Activated T-cell treated with anti-CD3 and anti-CD28 coated beads, Interleukin-2, amount 50 U/mL, for 72 hours (primary cell): ENCODE results near the gene IRX4. TPM values are rescaled to one million over a fixed set of nuclear protein-coding genes. Genes with fewer than 3 reads are reported as not detected.
"Not testable (repeated sequence)": the region's sequence is repeated elsewhere in the genome, so short reads cannot be mapped to it uniquely, and the experiment has no call there.

ENCODE experiments used
- ATAC-seq, 2 donors: fragments of 150-1000 bp; cut with Tn5 transposase; replicated peaks in 1 of 2; 2 replicates each; pipeline ENCODE4 v1.10.0; 2021; ENCODE audit warnings: moderate library complexity in 2 of 2, mild to moderate bottlenecking in 1 of 2
- DNase-seq, 2 donors: peaks; one replicate each; pipeline ENCODE4 v3.0.0; 2021 to 2022; ENCODE audit warnings: mixed read lengths in 1 of 2
- H3K27ac Mint-ChIP-seq: one replicate; pipeline ENCODE4 v1.8.0; 2022; ENCODE audit warnings: mild to moderate bottlenecking, moderate library complexity, mixed read lengths
- H3K27me3 Mint-ChIP-seq: one replicate; pipeline ENCODE4 v1.8.0; 2022; ENCODE audit warnings: low read depth, mixed read lengths
- H3K36me3 Mint-ChIP-seq, 2 donors: one replicate each; pipeline ENCODE4 v1.8.0; 2022; ENCODE audit warnings: mixed read lengths in 2 of 2, mild to moderate bottlenecking in 1 of 2; ENCODE audit not compliant: insufficient read depth in 2 of 2
- H3K4me1 Mint-ChIP-seq: one replicate; pipeline ENCODE4 v1.8.0; 2022; ENCODE audit warnings: low read depth, mixed read lengths
- H3K4me3 Mint-ChIP-seq, 2 donors: one replicate each; pipeline ENCODE4 v1.8.0; 2022; ENCODE audit warnings: mild to moderate bottlenecking in 2 of 2, mixed read lengths in 2 of 2, moderate library complexity in 2 of 2
- H3K9me3 Mint-ChIP-seq, 2 donors: one replicate each; pipeline ENCODE4 v1.8.0; 2022; ENCODE audit warnings: mixed read lengths in 2 of 2
- total RNA-seq, 2 donors: library from RNA; stranded (reverse); gene quantifications; one replicate each; pipeline ENCODE4 v1.2.3, GENCODE V29; 2022

Gene IRX4
- total RNA-seq, 2 donors from 2014 or later, result not detected

DNA sequence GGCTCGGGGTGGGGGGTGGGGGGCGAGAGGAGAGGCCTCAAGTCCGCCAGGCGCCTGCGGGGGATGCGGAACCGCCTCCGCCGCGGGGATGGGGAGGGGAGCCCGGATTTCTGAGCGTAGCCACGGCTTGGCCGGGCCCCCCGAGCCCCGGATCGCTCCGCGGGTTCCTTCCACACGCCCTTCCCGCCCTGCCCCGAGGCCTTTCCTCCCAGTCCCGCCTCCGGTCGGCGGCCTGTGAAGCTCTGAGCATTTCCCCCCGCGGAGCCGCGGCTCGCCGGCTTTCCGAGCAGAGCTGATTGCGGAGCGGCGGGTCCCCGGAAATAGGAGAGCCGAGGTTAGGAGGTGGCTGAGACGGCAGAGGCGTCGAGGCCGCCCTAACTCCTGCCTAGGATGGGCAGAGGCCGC lies 6.1 kb downstream of the IRX4 start:
- ATAC-seq (peak in 1 of 2 donors; percentile 36), DNase-seq (peak in 1 of 2 donors; percentile 30)
- Mint-ChIP-seq H3K9me3 (no peaks in the 10 kb centered on the region), H3K4me3 (no peak overlapping the region), H3K27me3 (peaks cover 74% of the 10 kb centered on the region), H3K4me1 (peaks cover 11% of the 10 kb centered on the region), H3K27ac (no peak overlapping the region), H3K36me3 (peaks cover 0 to 3% of the 10 kb centered on the region in 2 donors)

DNA sequence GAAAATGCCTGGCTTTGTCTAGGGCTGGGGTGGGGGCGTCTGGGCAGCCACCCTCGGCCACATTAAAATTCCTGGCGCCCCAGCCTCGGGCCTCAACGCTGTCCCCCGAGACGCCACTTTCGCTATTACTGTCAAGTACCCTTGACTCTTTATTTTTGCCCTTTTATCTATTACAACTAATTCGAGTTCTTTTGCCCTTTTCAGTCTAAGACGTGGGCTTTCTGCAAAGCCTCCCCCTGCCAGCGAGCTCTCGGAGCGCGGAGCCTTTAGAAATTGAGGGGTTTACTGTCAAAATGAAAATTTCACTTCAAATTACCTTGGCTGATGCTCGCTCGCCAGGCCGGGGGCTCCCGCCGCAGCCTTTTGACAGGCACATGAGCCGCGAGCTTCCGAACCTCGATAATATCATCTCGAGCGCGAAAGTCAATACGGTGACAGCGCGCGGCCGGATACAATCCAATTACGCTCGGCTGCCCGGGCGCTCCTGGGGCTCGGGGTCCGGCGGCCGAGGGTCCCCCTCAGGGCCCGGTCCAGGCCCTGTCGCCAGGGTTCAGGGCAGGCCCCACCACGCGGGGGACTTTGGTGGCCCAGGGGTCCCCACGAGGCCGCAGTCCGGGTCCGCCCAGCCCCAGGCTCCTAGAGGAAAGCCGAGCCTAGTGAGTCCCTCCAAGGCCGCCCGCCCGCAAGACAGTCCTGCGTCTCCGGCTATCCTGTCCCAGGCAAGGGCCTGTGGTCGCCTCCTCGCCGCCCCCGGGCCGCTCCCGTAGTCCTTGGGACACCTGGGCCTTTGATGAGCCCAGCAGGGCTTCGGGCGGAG lies 6.7 kb downstream of the IRX4 start:
- peaks cover 69% of the 10 kb centered on the region for H3K27me3 Mint-ChIP-seq
- H3K4me3 Mint-ChIP-seq, result peak overlapping the region; percentile 29 to 65
- H3K4me1 Mint-ChIP-seq, result peaks cover 11% of the 10 kb centered on the region
- ATAC-seq (no peak), DNase-seq (no peak)
- no peak overlapping the region for H3K27ac Mint-ChIP-seq
- no peaks in the 10 kb centered on the region for H3K9me3 Mint-ChIP-seq
- peaks cover 0 to 3% of the 10 kb centered on the region in 2 donors for H3K36me3 Mint-ChIP-seq

DNA sequence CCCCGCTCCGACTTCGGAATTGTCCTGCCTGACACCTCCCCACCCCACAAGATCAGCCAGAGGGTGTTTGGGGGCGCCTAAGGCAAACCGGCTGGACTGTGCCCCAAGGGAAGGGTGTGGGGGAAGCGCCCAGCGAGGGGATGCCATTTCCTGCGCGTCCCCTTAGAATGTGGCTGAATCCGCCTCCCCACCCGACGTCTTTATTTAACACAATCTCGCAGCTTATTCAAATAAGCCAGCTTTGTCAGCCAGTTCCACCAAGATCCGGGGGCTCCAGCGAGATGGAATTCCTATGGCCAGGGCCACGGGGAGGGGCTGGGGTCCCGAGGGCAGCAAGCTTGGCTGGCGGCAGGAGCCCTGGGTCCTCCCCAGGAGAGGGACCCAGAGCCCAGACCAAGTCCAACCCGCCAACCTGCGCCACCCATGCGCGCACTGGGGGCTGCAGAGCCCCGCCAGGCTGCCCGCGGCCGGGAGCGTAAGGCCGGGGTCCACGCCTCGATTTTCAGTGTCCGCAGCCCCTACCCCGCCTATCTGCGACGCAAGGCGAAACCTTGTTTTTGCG lies 7.4 kb downstream of the IRX4 start:
- no peaks in the 10 kb centered on the region for H3K9me3 Mint-ChIP-seq
- H3K27me3 Mint-ChIP-seq, result peaks cover 62% of the 10 kb centered on the region

DNA sequence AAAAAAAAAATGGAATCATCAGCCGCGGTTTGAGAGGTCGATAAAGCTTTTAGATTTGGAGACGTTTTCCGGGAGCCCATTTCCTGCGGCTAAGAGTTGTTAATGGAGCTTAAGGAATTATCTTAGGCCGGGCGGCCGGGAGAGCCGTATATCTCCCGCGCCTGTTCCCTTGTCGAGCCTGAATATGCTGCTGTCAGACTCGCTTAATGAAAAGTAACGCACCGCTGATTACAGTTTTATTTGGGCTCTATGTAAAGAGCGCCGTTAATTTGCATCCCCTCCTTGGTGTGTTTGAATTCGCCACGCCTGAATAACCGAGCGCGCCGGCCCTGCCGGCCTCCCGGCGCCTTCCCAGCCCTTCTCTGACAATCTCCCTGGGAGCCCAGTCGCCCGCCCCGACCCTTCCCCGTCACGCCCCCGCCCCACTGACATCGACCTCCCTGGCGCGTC lies 7.9 kb downstream of the IRX4 start:
- no peak for ATAC-seq
- no peak overlapping the region for H3K27ac Mint-ChIP-seq
- H3K36me3 Mint-ChIP-seq, result peaks cover 0 to 3% of the 10 kb centered on the region in 2 donors
- H3K9me3 Mint-ChIP-seq, result no peaks in the 10 kb centered on the region
- peaks cover 11% of the 10 kb centered on the region for H3K4me1 Mint-ChIP-seq
- no peak for DNase-seq
- H3K4me3 Mint-ChIP-seq, result no peak overlapping the region
- peaks cover 56% of the 10 kb centered on the region for H3K27me3 Mint-ChIP-seq

More for the DNA sequence above, 7.4 kb downstream of the IRX4 start:
- Mint-ChIP-seq H3K4me3 (no peak overlapping the region), H3K36me3 (peaks cover 0 to 3% of the 10 kb centered on the region in 2 donors), H3K4me1 (peaks cover 11% of the 10 kb centered on the region), H3K27ac (no peak overlapping the region)
- ATAC-seq (no peak), DNase-seq (no peak)

DNA sequence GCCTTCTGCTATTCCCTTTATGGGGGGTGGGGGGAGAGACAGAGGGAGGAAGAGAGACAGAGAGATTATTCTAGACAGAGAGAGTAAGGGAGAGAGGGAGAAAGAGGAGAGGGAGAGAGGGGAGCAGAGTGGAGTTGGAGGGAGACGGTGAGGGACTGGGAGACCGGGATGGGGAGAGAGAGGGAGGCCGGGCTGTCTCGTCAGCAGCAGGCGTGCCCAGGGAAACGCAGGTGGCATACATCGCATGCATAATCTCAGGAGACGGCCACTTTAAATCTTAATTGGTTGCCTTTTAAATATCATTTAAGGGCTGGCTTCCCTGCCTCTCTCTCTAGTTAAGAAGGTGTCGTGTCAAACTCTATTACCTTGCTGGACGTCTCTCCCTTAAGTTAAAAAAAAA lies 8.4 kb downstream of the IRX4 start:
- no peaks in the 10 kb centered on the region for H3K36me3 Mint-ChIP-seq
- H3K9me3 Mint-ChIP-seq, result no peaks in the 10 kb centered on the region
- no peak for ATAC-seq
- no peak overlapping the region for H3K27ac Mint-ChIP-seq
- peaks cover 52% of the 10 kb centered on the region for H3K27me3 Mint-ChIP-seq
- peaks cover 7% of the 10 kb centered on the region for H3K4me1 Mint-ChIP-seq
- H3K4me3 Mint-ChIP-seq, result no peak overlapping the region
- no peak for DNase-seq

DNA sequence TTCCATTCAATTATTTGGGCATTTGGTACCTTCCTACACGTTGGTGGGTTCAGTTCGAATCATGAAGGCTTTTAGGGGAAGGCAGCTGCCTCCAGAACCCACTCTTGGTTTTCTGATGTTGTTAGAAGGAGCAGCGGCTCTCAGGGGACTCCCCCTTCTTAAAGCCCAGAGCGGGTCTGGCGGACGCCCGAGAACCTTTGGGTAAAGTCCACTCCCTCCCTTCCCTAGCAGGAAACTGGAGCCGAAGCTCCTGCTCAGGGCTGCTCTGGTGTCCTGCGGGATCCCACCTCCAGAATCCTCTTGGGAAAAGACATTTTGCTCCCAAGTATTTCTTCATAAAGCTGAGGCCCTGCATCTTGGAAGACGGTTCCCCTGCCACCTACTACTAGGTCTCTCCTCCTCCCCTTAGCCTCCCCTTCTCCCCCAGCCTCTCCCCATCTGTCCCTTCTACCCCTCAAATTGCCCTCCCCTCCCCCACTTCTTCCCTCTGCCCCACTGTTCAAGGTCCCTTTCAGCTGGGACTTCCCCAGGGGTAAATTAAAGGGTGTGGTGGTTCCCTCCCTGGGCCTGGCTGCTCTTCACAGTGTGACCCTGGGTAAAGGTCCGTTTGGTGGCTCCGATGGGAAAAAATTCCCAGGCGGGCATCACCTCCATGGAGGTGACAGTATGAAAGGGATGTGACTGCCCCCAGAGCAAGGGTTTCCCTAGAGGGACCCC lies 9.3 kb downstream of the IRX4 start:
- Mint-ChIP-seq H3K9me3 (no peaks in the 10 kb centered on the region), H3K4me1 (peaks cover 7% of the 10 kb centered on the region), H3K4me3 (no peak overlapping the region), H3K36me3 (no peaks in the 10 kb centered on the region), H3K27me3 (peaks cover 49% of the 10 kb centered on the region), H3K27ac (no peak overlapping the region)
- no peak for DNase-seq
- ATAC-seq, result no peak

DNA sequence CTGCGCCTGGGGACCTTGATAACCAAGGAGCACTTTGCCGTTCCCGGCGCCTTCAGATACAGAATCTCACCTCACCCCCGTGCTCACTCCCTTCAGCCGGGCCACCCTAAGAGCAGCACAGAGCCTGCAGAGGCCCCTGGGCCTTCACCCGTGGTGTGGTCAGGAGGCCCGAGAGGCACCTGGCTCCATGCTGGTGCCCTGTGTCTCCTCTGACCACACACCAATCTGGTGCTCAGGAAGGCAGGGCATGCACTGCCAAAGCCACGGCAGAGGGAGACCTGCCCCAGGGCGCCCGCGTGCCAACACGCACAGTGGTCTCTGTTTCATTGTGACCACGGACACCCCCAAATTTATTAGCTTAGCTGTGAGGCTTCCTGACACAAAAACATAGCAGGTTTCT lies 11.3 kb downstream of the IRX4 start:
- no peaks in the 10 kb centered on the region for H3K9me3 Mint-ChIP-seq
- ATAC-seq, result no peak
- peaks cover 43% of the 10 kb centered on the region for H3K27me3 Mint-ChIP-seq
- H3K36me3 Mint-ChIP-seq, result no peaks in the 10 kb centered on the region
- H3K27ac Mint-ChIP-seq, result no peak overlapping the region
- H3K4me1 Mint-ChIP-seq, result peaks cover 7% of the 10 kb centered on the region
- no peak for DNase-seq
- no peak overlapping the region for H3K4me3 Mint-ChIP-seq

DNA sequence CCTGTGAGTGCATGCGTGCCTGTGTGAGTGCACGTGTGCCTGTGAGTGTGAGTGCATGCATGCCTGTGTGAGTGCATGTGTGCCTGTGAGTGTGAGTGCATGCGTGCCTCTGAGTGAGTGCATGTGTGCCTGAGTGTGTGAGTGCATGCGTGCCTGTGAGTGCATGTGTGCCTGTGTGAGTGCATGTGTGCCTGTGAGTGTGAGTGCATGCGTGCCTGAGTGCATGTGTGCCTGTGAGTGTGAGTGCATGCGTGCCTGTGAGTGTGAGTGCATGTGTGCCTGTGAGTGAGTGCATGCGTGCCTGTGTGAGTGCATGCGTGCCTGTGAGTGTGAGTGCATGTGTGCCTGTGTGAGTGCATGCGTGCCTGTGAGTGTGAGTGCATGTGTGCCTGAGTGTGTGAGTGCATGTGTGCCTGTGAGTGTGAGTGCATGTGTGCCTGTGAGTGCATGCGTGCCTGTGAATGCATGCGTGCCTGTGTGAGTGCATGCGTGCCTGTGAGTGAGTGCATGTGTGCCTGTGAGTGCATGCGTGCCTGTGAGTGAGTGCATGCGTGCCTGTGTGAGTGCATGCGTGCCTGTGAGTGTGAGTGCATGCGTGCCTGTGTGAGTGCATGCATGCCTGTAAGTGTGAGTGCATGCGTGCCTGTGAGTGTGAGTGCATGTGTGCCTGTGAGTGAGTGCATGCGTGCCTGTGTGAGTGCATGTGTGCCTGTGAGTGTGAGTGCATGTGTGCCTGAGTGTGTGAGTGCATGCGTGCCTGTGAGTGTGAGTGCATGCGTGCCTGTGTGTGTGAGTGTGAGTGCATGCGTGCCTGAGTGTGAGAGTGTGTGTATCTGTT lies 12.1 kb downstream of the IRX4 start:
- H3K9me3 Mint-ChIP-seq, H3K4me3 Mint-ChIP-seq, H3K4me1 Mint-ChIP-seq, H3K36me3 Mint-ChIP-seq, ATAC-seq, DNase-seq, H3K27ac Mint-ChIP-seq: not testable (repeated sequence)
- peaks cover 37% of the 10 kb centered on the region for H3K27me3 Mint-ChIP-seq

DNA sequence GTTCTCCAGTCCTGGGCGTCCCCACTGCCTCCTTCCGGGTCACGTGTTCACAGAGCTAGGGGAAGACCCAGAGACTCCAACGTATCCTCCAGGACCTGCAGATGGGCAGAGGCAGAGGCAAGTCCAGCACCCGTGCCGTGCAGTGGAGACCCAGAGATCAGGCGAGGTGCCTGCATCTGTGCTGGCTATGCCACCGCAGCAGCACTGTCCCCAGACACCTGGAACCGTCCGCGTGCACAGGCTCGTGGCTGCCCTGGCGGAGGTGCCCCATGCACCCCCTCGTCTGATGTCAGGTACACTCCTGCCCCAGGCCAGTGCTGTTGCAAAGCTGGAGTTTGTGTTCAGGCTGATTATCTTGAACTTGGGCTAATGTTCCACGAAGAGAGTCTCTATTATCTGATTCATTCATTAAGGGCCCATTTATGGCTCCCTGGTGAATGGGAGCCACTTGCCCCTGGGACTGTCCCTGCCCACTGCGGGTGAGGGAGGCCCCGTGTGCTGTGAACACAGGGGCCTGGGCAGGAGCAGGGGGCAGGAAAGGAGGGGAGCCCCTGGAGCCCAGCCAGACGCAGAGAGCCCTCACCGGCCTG lies 13.7 kb downstream of the IRX4 start:
- Mint-ChIP-seq H3K36me3 (no peaks in the 10 kb centered on the region), H3K9me3 (no peaks in the 10 kb centered on the region), H3K4me1 (no peaks in the 10 kb centered on the region), H3K27me3 (peaks cover 20% of the 10 kb centered on the region), H3K4me3 (no peak overlapping the region), H3K27ac (no peak overlapping the region)
- no peak for DNase-seq
- ATAC-seq, result no peak

DNA sequence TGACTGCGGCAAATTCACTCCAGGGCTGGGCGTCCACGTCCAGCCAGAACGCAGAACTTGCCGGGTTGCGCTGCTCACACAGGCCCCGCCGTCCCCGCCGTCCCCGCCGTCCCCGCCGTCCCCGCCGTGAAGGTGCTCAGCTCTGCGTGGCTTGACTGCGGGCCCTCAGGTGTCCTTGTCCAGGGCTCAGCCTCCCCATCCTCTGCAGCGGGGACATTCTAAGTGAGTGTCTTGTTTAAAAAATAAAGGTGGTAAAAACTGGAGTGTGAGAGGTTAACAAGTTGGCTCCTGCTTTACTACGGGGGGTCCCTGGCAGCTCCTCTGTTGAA lies 14.9 kb downstream of the IRX4 start:
- no peaks in the 10 kb centered on the region for H3K36me3 Mint-ChIP-seq
- DNase-seq, result no peak
- H3K4me1 Mint-ChIP-seq, result no peaks in the 10 kb centered on the region
- no peak overlapping the region for H3K27ac Mint-ChIP-seq
- ATAC-seq, result no peak
- no peaks in the 10 kb centered on the region for H3K9me3 Mint-ChIP-seq
- no peak overlapping the region for H3K4me3 Mint-ChIP-seq
- peaks cover 8% of the 10 kb centered on the region for H3K27me3 Mint-ChIP-seq

DNA sequence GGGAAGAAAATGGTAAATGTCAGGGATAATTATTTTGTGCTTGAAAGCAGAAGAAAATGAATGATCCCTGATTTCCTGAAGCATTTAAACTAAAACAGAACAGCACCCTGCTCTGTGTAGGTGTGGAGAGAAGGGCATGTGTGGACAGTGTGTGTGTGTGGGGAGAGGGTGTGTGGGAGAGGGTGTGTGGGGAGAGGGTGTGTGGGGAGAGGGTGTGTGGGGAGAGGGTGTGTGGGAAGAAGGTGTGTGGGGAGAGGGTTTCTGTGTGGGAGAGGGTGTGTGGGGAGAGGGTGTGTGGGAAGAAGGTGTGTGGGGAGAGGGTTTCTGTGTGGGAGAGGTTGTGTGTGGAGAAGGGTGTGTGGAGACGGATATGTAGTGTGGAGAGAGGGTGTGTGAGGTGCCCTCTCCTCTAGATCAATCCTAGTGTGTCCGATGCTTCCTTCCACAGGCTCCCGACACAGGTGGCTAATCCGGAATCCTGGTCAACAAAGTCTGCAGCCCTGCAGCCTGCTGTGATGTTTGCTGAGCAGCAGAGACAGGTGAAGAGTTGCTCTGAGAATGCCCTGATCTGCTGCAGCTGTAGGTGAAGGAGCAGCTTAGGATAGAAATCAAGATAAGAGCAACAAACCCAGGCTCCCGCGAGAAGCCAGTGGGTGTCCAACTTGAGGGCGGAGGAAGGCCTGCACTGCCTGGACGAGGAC lies 15.5 kb downstream of the IRX4 start:
- no peaks in the 10 kb centered on the region for H3K36me3 Mint-ChIP-seq
- H3K4me3 Mint-ChIP-seq, result no peak overlapping the region
- ATAC-seq (no peak), DNase-seq (no peak)
- H3K27ac Mint-ChIP-seq, result no peak overlapping the region
- H3K27me3 Mint-ChIP-seq, result peaks cover 3% of the 10 kb centered on the region
- H3K4me1 Mint-ChIP-seq, result no peaks in the 10 kb centered on the region
- no peaks in the 10 kb centered on the region for H3K9me3 Mint-ChIP-seq

DNA sequence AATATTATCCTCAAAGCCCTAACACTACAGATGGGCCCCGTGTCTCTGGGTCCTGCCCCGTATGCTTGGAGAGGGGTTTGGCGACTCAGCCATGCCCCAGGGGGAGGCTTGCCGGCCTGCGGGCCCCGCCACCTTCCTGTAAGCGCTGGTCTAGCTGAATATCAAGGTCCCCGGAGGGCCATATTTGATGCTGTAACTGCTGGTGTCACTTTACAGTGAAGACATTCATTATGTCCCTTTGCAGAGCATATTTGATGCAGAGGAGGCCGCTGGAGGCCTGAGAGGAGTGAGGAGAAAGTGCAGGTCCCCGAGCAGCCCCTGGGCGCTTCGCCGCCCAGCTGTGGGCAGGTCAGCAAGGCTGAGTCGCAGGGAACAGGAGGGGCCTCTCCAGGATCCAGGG lies 16.8 kb downstream of the IRX4 start:
- Mint-ChIP-seq H3K36me3 (no peaks in the 10 kb centered on the region), H3K4me3 (no peak overlapping the region), H3K27me3 (no peaks in the 10 kb centered on the region), H3K4me1 (no peaks in the 10 kb centered on the region), H3K27ac (no peak overlapping the region), H3K9me3 (no peaks in the 10 kb centered on the region)
- DNase-seq, result no peak
- no peak for ATAC-seq
